Thyroid gland (tissue), 4 donors: ENCODE measurements around the gene GALNT18. TPM values are rescaled to one million over a fixed set of nuclear protein-coding genes. Genes with fewer than 3 reads are reported as not detected.

Experiments used
- DNase-seq, 2 donors: peaks; one replicate each; pipeline ENCODE4 v3.0.0-alpha.2; 2019
- H3K27ac ChIP-seq, 3 donors: fragments of 200-600 bp; sonication (generic); 1 replicate in 2 of 3; 2 replicates in 1 of 3; pipeline ENCODE4 v1.5.1; 2016 to 2019; ENCODE audit warnings: mild to moderate bottlenecking in 1 of 3, moderate library complexity in 1 of 3
- H3K27me3 ChIP-seq: fragments of 200-600 bp; sonication (generic); one replicate; pipeline ENCODE4 v1.5.1; 2019
- H3K36me3 ChIP-seq, 2 donors: fragments of 200-600 bp; sonication (generic); one replicate each; pipeline ENCODE4 v1.5.1; 2016 to 2019
- H3K4me1 ChIP-seq, 2 donors: fragments of 200-600 bp; sonication (generic); one replicate each; pipeline ENCODE4 v1.5.1; 2017 to 2019
- H3K4me3 ChIP-seq, 3 donors: fragments of 200-600 bp; sonication (generic); replicated peaks in 1 of 3; 1 replicate in 2 of 3; 2 replicates in 1 of 3; pipeline ENCODE4 v1.5.1; 2016; ENCODE audit warnings: mild to moderate bottlenecking in 1 of 3
- H3K9me3 ChIP-seq: fragments of 200-600 bp; sonication (generic); one replicate; pipeline ENCODE4 v1.5.1; 2017
- POLR2A ChIP-seq, 2 donors: fragments of 450-650 bp; IDR thresholded peaks; one replicate each; pipeline ENCODE4 v1.6.1; 2017; ENCODE audit warnings: antibody characterized with exemption in 2 of 2, mild to moderate bottlenecking in 2 of 2, moderate library complexity in 1 of 2
- WGBS, 2 donors: methylation state at CpG; one replicate each; pipeline ENCODE4 v1.1.5; 2017; 5-methylcytosine and 5-hydroxymethylcytosine counted together
- intact Hi-C: fragments of 100-400 bp; cut with DNase I; formaldehyde crosslinking; loops from one replicate; pipeline ENCODE4 v1.15.1; 2023
- total RNA-seq, 4 donors: library from RNA; depleted of rRNA; stranded (reverse); fragments of >200 nt; gene quantifications; one replicate each; pipeline ENCODE4 v1.2.3, GENCODE V29; 2016
- TF ChIP-seq, protein P1 (sequence below), 6 experiments: fragments of 200-600 bp in 3 of 6; fragments of 450-650 bp in 3 of 6; sonication (generic) in 3 of 6; IDR thresholded peaks; one replicate each; pipeline ENCODE4 v1.5.1; 2016 to 2019; ENCODE audit warnings: antibody characterized with exemption in 6 of 6, mild to moderate bottlenecking in 2 of 6, inconsistent platforms in 1 of 6, moderate library complexity in 1 of 6

GALNT18 gene
- total RNA-seq, 4 donors from 2014 or later = 60.7 to 93.8 (median 87.5) TPM

DNA sequence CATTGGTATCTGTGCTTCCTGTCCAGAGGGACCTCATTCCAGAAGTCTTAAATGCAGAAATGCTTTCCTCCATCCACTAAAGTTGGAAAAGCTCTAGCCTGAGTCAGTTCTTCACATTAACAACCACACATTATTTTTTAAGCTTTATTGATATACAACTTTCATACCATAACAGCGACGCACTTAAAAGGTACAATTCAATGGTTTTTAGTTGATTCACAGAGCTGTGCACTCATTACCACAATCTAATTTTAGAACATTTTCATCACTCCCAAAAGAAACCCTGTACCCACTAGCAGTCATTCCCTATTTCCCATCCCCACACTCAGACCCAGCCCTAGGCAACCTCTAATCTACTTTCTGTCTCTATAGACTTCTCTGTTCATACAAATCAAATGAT is 27.6 kb downstream of the GALNT18 start:
- Histone ChIP-seq H3K27ac (no peak overlapping the region), H3K4me1 (peaks cover 7 to 10% of the 10 kb centered on the region in 2 donors), H3K9me3 (no peaks in the 10 kb centered on the region), H3K36me3 (no peaks in the 10 kb centered on the region), H3K27me3 (no peaks in the 10 kb centered on the region), H3K4me3 (no peak overlapping the region)
- TF ChIP-seq POLR2A (IDR thresholded peaks at IDR 0.05) = no peak
- TF ChIP-seq, protein P1, sequence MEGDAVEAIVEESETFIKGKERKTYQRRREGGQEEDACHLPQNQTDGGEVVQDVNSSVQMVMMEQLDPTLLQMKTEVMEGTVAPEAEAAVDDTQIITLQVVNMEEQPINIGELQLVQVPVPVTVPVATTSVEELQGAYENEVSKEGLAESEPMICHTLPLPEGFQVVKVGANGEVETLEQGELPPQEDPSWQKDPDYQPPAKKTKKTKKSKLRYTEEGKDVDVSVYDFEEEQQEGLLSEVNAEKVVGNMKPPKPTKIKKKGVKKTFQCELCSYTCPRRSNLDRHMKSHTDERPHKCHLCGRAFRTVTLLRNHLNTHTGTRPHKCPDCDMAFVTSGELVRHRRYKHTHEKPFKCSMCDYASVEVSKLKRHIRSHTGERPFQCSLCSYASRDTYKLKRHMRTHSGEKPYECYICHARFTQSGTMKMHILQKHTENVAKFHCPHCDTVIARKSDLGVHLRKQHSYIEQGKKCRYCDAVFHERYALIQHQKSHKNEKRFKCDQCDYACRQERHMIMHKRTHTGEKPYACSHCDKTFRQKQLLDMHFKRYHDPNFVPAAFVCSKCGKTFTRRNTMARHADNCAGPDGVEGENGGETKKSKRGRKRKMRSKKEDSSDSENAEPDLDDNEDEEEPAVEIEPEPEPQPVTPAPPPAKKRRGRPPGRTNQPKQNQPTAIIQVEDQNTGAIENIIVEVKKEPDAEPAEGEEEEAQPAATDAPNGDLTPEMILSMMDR (IDR thresholded peaks at IDR 0.05) = no peak
- intact Hi-C loops = no loop called here
- DNase-seq = no peak
- WGBS, 2 donors = 96% methylated on average over 2 of the region's 2 CpGs

DNA sequence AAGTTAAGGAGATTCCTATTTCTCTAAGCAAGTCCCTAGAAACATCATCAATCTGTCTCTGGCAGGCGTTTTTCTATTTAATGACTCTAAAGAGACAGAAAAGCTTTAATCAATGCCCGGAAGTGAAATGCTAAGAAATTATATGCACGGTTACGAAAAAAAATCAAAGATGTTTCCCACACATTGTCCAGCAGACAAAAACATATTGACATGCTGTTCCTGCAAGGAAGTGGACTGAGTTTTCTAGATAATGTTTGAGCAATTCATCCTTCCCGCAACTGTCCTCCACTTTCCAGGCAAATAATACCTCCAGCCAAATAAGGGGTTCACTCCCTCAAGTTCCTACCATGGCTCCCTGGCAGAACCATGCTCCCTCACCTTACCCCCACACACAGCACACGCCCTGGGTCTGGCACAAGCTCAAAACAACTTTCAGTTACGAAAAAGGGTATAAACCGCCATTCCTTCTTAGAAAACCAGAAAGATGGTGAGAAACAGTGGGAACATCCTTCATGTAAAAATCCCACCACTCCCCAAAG is 29.6 kb downstream of the GALNT18 start:
- Histone ChIP-seq H3K9me3 (no peaks in the 10 kb centered on the region), H3K4me3 (no peak overlapping the region), H3K27ac (no peak overlapping the region), H3K4me1 (peaks cover 8 to 14% of the 10 kb centered on the region in 2 donors), H3K27me3 (no peaks in the 10 kb centered on the region), H3K36me3 (no peaks in the 10 kb centered on the region)
- DNase-seq = no peak
- intact Hi-C loops = no loop called here
- no peak for TF ChIP-seq POLR2A (IDR thresholded peaks at IDR 0.05)
- TF ChIP-seq, protein P1 (IDR thresholded peaks at IDR 0.05) = no peak
- WGBS, 2 donors = 85 to 92% methylated on average over 8 of the region's 8 CpGs

DNA sequence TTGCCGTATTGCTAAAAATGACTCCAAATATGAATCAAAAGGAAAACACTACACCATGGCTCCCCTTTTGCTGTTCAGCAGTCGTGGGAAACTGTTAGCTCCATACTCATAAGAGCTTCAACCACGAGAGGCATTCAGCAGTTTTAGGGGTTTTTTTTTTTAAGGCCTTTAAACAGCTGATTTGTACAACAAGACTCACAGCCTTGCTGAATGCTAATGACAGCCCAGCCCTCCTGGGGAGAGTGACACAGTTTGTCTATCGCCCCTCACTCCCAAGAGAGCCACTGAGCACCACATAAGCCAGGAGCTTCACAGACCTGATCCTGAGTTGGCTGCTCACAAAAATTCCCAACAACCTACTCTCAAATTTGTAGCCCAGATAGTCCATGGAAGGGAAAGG is 32.4 kb downstream of the GALNT18 start:
- 67 to 71% methylated on average over 4 of the region's 4 CpGs for WGBS, 2 donors
- H3K9me3 ChIP-seq = no peaks in the 10 kb centered on the region
- no peak for DNase-seq
- TF ChIP-seq, protein P1 (IDR thresholded peaks at IDR 0.05) = no peak
- TF ChIP-seq POLR2A (IDR thresholded peaks at IDR 0.05) = no peak
- intact Hi-C loops = no loop called here
- H3K4me3 ChIP-seq = no peak overlapping the region
- no peaks in the 10 kb centered on the region for H3K36me3 ChIP-seq
- H3K27ac ChIP-seq = no peak overlapping the region
- peaks cover 14 to 15% of the 10 kb centered on the region in 2 donors for H3K4me1 ChIP-seq
- no peaks in the 10 kb centered on the region for H3K27me3 ChIP-seq

DNA sequence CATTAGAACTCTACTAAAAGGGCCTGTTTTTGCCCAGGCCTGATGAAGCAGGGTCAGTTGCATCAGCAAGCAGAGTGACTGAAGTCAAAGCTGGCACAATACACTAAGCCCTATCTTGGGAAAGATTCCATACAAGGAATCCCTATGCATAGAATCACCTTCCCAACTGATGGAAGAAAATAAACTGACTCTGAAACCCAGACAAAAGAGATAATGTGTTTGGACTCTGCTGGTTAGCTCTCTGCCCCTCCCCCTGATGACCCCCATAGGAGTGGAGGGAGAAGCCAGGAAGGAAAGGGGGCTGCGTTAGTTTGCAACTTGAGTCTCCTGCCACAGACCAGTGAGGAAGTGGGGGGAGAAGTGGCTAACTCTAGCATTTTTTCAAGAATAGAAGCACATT is 32.9 kb downstream of the GALNT18 start:
- 65 to 72% methylated on average over 1 of the region's 1 CpG for WGBS, 2 donors
- intact Hi-C loops = no loop called here
- no peak for DNase-seq
- Histone ChIP-seq H3K9me3 (no peaks in the 10 kb centered on the region), H3K27ac (no peak overlapping the region), H3K4me3 (no peak overlapping the region), H3K4me1 (peaks cover 16 to 21% of the 10 kb centered on the region in 2 donors), H3K36me3 (no peaks in the 10 kb centered on the region), H3K27me3 (no peaks in the 10 kb centered on the region)
- TF ChIP-seq POLR2A (IDR thresholded peaks at IDR 0.05) = no peak
- TF ChIP-seq, protein P1 (IDR thresholded peaks at IDR 0.05) = no peak

DNA sequence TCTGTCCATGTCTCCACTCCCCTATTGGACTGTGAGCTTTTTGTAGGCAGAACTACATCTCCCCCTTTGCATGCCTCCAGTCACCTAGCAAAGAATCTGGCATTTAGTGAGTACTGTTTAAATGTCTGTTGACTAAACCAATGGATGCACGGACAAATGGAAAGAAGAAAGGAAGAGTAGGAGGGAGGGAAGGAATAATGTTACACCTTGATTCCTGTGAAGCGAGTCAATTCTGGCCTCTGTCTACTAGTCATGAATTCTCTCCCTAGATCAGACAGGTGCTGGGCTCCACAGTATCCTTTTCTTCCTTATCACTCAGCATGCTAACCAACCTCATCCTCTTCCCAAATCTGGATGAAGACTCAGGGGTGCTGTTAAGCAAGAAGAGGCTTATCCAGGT is 33.6 kb downstream of the GALNT18 start:
- intact Hi-C loops = no loop called here
- Histone ChIP-seq H3K9me3 (no peaks in the 10 kb centered on the region), H3K27ac (no peak overlapping the region), H3K27me3 (no peaks in the 10 kb centered on the region), H3K4me1 (peaks cover 16 to 26% of the 10 kb centered on the region in 2 donors), H3K36me3 (no peaks in the 10 kb centered on the region), H3K4me3 (no peak overlapping the region)
- DNase-seq = no peak
- 89 to 94% methylated on average over 2 of the region's 2 CpGs for WGBS, 2 donors
- TF ChIP-seq, protein P1 (IDR thresholded peaks at IDR 0.05) = no peak
- no peak for TF ChIP-seq POLR2A (IDR thresholded peaks at IDR 0.05)
